HG03280 (cell line): ENCODE data around the gene STYK1.
"Not testable (repeated sequence)": the region's sequence is repeated elsewhere in the genome, so short reads cannot be mapped to it uniquely, and the experiment has no call there.

Source experiments
- ATAC-seq: cut with Tn5 transposase; IDR thresholded peaks from one replicate; pipeline ENCODE4 v1.9.1; 2021; ENCODE audit warnings: mild to moderate bottlenecking, moderate library complexity; ENCODE audit not compliant: unreplicated experiment

STYK1 gene

GRCh38 chr12:10690906-10691305, 17.1 kb upstream of the STYK1 start:
- no peak for ATAC-seq

- ATAC-seq = no peak
These were observed 15.3 kb upstream of the STYK1 start for GRCh38 chr12:10689146-10689545.

DNA sequence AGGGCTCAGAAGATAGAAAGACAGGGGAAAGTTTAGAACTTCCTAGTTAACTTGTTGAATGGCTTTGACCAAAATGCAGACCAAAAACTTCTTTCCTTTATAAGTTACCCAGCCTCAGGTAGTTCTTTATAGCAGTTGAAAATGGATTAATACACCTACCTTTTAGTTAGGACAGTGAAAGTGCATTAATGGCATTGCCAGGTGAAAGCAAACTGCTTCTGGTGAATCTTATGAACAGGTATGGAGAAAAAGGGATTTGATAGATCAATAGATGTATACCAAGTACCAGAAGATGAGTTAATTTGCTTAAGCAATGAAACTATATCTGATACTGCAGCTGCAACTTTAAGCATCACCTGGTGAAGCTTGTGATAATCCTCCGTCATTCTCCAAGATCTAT, 14.2 kb upstream of the STYK1 start:
- no peak for ATAC-seq

DNA sequence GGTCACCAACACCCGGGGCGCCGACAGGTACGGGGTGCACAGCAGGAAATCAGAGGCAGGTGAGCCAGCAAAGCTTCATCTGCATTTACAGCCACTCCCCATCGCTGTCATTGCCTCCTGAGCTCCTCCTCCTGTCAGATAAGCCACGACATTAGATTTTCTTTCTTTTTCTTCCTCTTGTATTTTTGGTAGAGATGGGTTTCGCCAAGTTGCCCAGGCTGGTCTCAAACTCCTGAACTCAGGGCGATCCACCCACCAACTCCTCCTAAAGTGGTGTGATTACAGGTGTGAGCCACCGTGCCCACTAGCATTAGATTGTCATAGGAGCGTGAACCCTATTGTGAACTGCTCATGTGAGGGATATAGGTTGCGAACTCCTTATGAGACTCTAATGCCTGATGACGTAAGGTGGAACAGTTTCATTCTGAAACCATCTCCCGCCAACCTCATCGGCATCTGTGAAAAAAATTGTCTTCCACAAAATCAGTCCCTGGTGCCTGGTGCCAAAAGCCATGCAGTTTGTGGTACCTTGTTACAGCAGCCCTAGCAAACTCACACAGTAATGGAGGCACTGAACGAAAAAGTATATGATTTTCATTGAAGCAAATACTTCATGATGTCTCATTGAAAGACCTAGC, 1.5 kb downstream of the STYK1 start:
- no peak for ATAC-seq

DNA sequence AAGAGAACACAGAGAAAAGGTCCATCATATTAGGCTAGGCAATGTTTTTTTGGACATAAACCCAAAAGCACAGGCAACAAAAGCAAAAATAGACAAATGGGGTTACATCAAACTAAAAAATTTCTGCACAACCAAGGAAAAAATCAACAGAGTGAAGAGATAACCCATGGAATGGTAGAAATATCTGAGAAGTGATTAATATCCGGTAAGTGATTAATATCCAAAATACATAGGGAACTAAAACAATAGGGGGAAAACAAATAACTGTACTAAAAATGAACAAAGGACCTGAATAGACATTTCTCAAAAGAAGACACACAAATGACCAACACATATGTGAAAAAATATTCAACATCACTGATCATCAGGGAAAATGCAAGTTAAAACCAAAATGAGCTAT, 4.3 kb downstream of the STYK1 start:
- no peak for ATAC-seq

GRCh38 chr12:10668526-10668925, 5.3 kb downstream of the STYK1 start:
- no peak for ATAC-seq

DNA sequence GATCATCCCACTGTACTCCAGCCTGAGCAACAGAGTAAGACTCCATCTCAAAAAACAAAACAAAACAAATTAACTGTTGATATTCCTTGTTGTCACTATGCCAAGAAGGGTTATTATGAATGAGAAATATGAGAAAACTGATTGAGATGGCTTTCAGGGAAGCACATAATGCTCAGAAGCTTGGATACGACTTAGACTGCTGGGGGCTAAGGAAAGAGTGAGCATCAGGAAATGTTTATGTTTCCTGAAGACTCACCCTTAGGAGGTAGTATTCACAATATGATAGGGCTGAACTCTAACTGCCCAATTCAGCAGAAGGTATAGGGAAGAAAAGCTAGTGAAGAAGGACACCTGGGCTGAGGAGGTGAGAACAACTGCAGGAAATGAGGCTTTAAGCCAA, 6.3 kb downstream of the STYK1 start:
- ATAC-seq = no peak

DNA sequence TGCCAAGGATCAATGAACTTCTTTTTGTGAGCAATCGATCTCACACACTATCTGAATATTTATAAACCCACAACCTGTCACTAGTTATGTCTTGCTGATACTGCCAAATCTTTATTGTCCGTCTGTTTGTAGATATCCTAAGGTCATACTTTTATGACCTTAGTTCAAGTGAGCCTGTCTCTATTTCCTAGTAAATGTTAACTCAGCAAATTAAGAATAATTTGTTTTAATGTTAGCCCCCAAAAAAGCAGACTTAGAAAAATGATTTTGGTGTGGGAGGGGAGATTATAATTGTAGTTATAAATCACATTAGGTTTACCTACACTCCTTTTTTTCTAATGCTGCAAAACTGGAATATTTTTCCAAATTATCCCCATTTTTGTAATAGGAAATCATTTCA, 9.4 kb downstream of the STYK1 start:
- ATAC-seq = no peak

- no peak for ATAC-seq
These were observed 10.0 kb downstream of the STYK1 start for GRCh38 chr12:10663869-10664268.

GRCh38 chr12:10661338-10661737, 12.5 kb downstream of the STYK1 start:
- ATAC-seq = no peak

GRCh38 chr12:10654003-10654402, 19.8 kb downstream of the STYK1 start:
- ATAC-seq = no peak

GRCh38 chr12:10652192-10652591, 21.7 kb downstream of the STYK1 start:
- no peak for ATAC-seq

GRCh38 chr12:10646576-10646975, 27.3 kb downstream of the STYK1 start:
- ATAC-seq = not testable (repeated sequence)

GRCh38 chr12:10645910-10646309, 27.9 kb downstream of the STYK1 start:
- ATAC-seq = no peak

DNA sequence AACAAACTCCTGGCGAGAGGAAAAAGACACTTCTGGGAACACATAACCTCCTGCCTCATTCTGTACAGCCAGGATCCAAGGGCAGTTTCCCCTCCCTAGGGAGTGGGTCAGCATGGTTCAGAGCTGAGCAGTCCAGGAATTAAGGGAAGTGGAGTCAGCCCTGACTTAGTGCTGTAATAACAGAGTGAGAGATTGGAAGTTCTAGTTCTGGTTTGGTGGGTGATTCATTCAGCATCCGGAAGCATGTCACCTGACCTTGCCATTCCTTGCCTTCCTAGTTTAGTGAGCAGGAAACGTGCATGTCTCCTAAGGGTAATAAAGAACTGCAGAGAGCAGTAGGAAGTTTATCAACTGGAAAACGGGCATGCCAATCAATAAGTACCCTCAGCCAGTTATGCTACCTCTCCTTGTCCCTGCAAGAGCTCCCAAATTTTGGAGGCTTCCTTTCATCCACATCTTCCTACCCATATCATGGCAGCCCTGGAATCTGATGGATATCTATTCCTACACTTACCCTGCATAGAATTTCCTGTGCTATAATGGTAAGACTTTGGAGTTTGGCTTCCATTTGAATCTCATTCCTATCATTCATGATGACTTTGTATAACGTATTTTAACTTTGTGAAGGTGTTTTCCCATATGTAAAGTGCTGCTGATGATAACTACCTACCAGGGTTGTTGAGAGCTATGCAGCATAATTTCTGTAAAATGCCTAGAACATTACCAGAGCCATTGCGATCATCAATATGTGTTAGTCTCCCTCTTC, 31.9 kb downstream of the STYK1 start:
- ATAC-seq = no peak

GRCh38 chr12:10638728-10639127, 35.1 kb downstream of the STYK1 start:
- no peak for ATAC-seq

DNA sequence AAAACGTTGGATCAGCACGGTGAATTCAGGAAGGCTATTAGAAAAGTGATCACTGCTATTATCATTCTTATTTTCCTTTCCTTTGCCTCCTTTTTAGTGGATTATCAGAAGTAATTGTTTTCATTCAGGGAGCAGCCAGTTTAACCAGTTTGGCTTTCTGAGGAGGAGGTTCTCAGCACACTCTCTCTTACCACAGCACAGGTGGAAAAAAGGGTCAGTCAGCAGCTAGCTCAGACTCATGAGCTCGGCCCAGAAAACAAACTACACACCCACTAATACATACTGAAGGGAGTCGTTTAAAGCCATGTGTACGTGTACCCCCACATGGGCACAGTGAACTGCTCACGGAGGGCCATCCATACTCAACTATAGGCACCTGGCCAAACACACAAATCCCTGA, 37.2 kb downstream of the STYK1 start:
- no peak for ATAC-seq

DNA sequence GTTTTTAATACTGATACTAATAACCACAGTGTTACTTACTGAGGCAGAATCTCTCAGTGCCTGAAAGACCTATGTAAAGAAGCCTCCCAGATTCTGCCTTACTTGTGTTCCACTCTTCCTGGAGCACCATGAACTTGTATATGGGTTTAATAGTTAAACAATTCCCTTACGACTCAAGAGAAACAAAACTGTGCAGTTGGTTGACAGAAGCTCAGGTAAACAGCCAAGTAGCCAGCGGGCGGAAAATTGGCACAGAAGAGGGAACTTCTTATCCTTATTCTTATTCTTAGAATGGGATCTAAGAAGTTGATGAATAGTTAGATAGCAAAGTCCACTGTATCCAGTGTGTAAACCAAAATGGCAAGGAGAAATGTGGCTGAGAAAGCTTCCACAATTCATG, 37.7 kb downstream of the STYK1 start:
- no peak for ATAC-seq

DNA sequence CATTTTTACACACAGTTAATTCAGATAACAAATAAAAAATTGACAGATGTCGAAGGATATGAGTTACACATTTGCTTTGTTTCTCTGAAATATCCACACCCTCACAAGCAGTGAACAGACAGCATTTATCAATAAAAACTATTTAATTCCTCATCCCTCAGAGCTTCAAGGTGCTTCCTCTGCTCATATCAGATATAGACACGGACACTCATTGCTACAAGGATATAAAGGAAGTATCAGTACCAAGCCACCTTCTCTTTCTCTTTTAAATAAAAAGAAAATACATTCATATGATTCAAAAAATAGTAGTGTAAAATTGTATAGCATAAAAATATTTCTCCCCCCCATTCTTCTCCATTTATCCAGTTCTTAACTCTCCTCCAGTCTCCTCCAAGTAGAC, 38.5 kb downstream of the STYK1 start:
- no peak for ATAC-seq

DNA sequence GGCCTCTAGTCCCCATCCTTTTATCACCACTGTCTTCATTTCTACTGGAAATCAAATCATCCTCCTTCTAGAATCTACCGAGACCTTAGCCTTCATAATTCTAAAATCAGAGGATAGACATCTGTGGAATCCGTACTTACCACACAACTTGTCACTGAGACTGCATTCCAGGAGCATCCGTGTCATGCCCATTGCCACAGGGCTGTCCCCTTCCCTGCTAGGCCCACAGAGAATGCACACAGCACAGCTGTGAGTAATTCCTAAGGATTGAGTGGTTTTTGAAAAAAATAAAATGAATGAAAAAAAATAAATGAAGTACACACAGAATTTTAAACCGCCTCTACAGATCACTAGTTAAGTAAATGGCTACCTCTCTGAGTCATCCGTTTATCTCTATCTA, 39.4 kb downstream of the STYK1 start:
- ATAC-seq = no peak

GRCh38 chr12:10633541-10633940, 40.3 kb downstream of the STYK1 start:
- no peak for ATAC-seq

- no peak for ATAC-seq
These were observed 41.6 kb downstream of the STYK1 start for GRCh38 chr12:10632226-10632625.

DNA sequence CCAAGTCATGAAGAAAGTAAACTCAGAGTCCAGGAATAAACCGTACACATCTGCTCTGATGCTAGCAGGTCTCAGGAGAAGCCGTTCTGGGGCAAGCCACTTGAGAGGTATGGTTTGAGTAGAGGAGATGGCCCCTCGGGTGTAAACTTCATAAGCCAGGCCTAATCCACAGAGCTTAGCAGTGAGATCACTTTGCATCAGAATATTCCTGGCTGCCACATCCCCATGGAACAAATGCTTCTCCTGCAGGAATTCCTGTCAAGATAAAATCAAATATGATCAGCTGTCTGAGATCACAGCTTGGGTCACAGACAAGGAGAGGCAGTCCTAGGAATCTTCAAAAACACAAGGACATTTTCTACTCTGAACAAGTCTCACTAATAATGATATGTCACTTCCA, 49.2 kb downstream of the STYK1 start:
- no peak for ATAC-seq
